MG63 (cell line): ENCODE results near the gene LTA4H. TPM values are rescaled to one million over a fixed set of nuclear protein-coding genes. Genes with fewer than 3 reads are reported as not detected.
"Not testable (repeated sequence)": the region's sequence is repeated elsewhere in the genome, so short reads cannot be mapped to it uniquely, and the experiment has no call there.

Source experiments
- DNase-seq: peaks from one replicate; pipeline ENCODE4 v3.0.0-alpha.2; 2020
- H3K27me3 ChIP-seq: fragments of 250-450 bp; sonication (Bioruptor Pico); 2 replicates; pipeline ENCODE4 v1.5.1; 2020; ENCODE audit warnings: mild to moderate bottlenecking, moderate library complexity
- H3K36me3 ChIP-seq: fragments of 250-450 bp; sonication (Bioruptor Pico); 2 replicates; pipeline ENCODE4 v1.5.1; 2020; ENCODE audit warnings: mild to moderate bottlenecking, moderate library complexity
- H3K4me3 ChIP-seq: fragments of 250-450 bp; sonication (Bioruptor Pico); 2 replicates; pipeline ENCODE4 v1.5.1; 2020; ENCODE audit warnings: mild to moderate bottlenecking, moderate library complexity
- H3K9me3 ChIP-seq: fragments of 250-450 bp; sonication (Bioruptor Pico); 2 replicates; pipeline ENCODE4 v1.5.1; 2020; ENCODE audit warnings: mild to moderate bottlenecking, moderate library complexity
- total RNA-seq: library from RNA; depleted of rRNA; stranded (reverse); fragments of >200 nt; shearing (Covaris generic); gene quantifications from 2 replicates; pipeline ENCODE4 v1.2.3, GENCODE V29; 2014; ENCODE audit warnings: low replicate concordance

LTA4H gene
- total RNA-seq, 1 experiment from 2014 or later = 45.7 TPM

- no peak overlapping the region for H3K4me3 ChIP-seq
- H3K9me3 ChIP-seq = no peaks in the 10 kb centered on the region
- DNase-seq = no peak
- no peaks in the 10 kb centered on the region for H3K36me3 ChIP-seq
- peaks cover 17% of the 10 kb centered on the region for H3K27me3 ChIP-seq
Measured at GRCh38 chr12:95986635-95987570, 48.5 kb downstream of the LTA4H start.

GRCh38 chr12:95984682-95985081 lies 50.7 kb downstream of the LTA4H start:
- peaks cover 13% of the 10 kb centered on the region for H3K27me3 ChIP-seq
- DNase-seq = no peak
- H3K9me3 ChIP-seq = no peaks in the 10 kb centered on the region
- no peak overlapping the region for H3K4me3 ChIP-seq
- H3K36me3 ChIP-seq = no peaks in the 10 kb centered on the region

- Histone ChIP-seq H3K27me3 (no peaks in the 10 kb centered on the region; the same call in 1 of the 2 replicates), H3K4me3 (no peak overlapping the region), H3K36me3 (no peaks in the 10 kb centered on the region), H3K9me3 (no peaks in the 10 kb centered on the region)
- DNase-seq = no peak
Measured at GRCh38 chr12:95982602-95983001, 52.8 kb downstream of the LTA4H start.

- Histone ChIP-seq H3K27me3 (no peaks in the 10 kb centered on the region; the same call in 1 of the 2 replicates), H3K36me3 (no peaks in the 10 kb centered on the region), H3K9me3 (no peaks in the 10 kb centered on the region), H3K4me3 (no peak overlapping the region)
- DNase-seq = no peak
Measured at GRCh38 chr12:95980437-95980836, 55.0 kb downstream of the LTA4H start.

- no peaks in the 10 kb centered on the region for H3K27me3 ChIP-seq
- no peaks in the 10 kb centered on the region for H3K36me3 ChIP-seq
- no peak for DNase-seq
- no peak overlapping the region for H3K4me3 ChIP-seq
- no peaks in the 10 kb centered on the region for H3K9me3 ChIP-seq
Measured at GRCh38 chr12:95978774-95979173, 56.6 kb downstream of the LTA4H start.

- Histone ChIP-seq H3K27me3 (no peaks in the 10 kb centered on the region), H3K4me3 (no peak overlapping the region), H3K36me3 (no peaks in the 10 kb centered on the region), H3K9me3 (no peaks in the 10 kb centered on the region)
- no peak for DNase-seq
Measured at GRCh38 chr12:95978351-95978750, 57.0 kb downstream of the LTA4H start.

GRCh38 chr12:95977764-95978305 lies 57.6 kb downstream of the LTA4H start:
- Histone ChIP-seq H3K36me3 (no peaks in the 10 kb centered on the region), H3K4me3 (no peak overlapping the region), H3K27me3 (no peaks in the 10 kb centered on the region), H3K9me3 (no peaks in the 10 kb centered on the region)
- DNase-seq = no peak

- H3K27me3 ChIP-seq = no peaks in the 10 kb centered on the region
- H3K4me3 ChIP-seq = no peak overlapping the region
- H3K36me3 ChIP-seq = no peaks in the 10 kb centered on the region
- no peaks in the 10 kb centered on the region for H3K9me3 ChIP-seq
- DNase-seq = no peak
Measured at GRCh38 chr12:95976416-95976832, 59.0 kb downstream of the LTA4H start.

GRCh38 chr12:95975491-95975890 lies 59.9 kb downstream of the LTA4H start:
- H3K27me3 ChIP-seq = no peaks in the 10 kb centered on the region
- no peak overlapping the region for H3K4me3 ChIP-seq
- no peaks in the 10 kb centered on the region for H3K36me3 ChIP-seq
- H3K9me3 ChIP-seq = no peaks in the 10 kb centered on the region
- no peak for DNase-seq

- Histone ChIP-seq H3K36me3 (no peaks in the 10 kb centered on the region), H3K4me3 (no peak overlapping the region), H3K9me3 (no peaks in the 10 kb centered on the region), H3K27me3 (no peaks in the 10 kb centered on the region)
- no peak for DNase-seq
Measured at GRCh38 chr12:95974358-95974757, 61.0 kb downstream of the LTA4H start.

GRCh38 chr12:95972832-95973456 lies 62.4 kb downstream of the LTA4H start:
- H3K36me3 ChIP-seq = no peaks in the 10 kb centered on the region
- no peak for DNase-seq
- H3K9me3 ChIP-seq = no peaks in the 10 kb centered on the region
- no peaks in the 10 kb centered on the region for H3K27me3 ChIP-seq
- H3K4me3 ChIP-seq = no peak overlapping the region

GRCh38 chr12:95970905-95971304 lies 64.5 kb downstream of the LTA4H start:
- H3K4me3 ChIP-seq = no peak overlapping the region
- DNase-seq = no peak
- no peaks in the 10 kb centered on the region for H3K36me3 ChIP-seq
- no peaks in the 10 kb centered on the region for H3K9me3 ChIP-seq
- no peaks in the 10 kb centered on the region for H3K27me3 ChIP-seq

- H3K36me3 ChIP-seq, H3K4me3 ChIP-seq, H3K9me3 ChIP-seq, DNase-seq, H3K27me3 ChIP-seq: not testable (repeated sequence)
Measured at GRCh38 chr12:95969116-95969515, 66.3 kb downstream of the LTA4H start.

GRCh38 chr12:95967301-95967700 lies 68.1 kb downstream of the LTA4H start:
- Histone ChIP-seq H3K9me3 (no peaks in the 10 kb centered on the region), H3K4me3 (no peak overlapping the region)

GRCh38 chr12:95966287-95966870 lies 69.0 kb downstream of the LTA4H start:
- Histone ChIP-seq H3K27me3 (no peaks in the 10 kb centered on the region), H3K9me3 (no peaks in the 10 kb centered on the region), H3K4me3 (no peak overlapping the region), H3K36me3 (no peaks in the 10 kb centered on the region)
- DNase-seq = no peak

More at GRCh38 chr12:95967301-95967700, 68.1 kb downstream of the LTA4H start:
- Histone ChIP-seq H3K36me3 (no peaks in the 10 kb centered on the region), H3K27me3 (no peaks in the 10 kb centered on the region)
- DNase-seq = no peak

- DNase-seq = no peak
- Histone ChIP-seq H3K4me3 (no peak overlapping the region), H3K9me3 (no peaks in the 10 kb centered on the region), H3K27me3 (no peaks in the 10 kb centered on the region), H3K36me3 (no peaks in the 10 kb centered on the region)
Measured at GRCh38 chr12:95963096-95963495, 72.3 kb downstream of the LTA4H start.

- no peaks in the 10 kb centered on the region for H3K27me3 ChIP-seq
- no peak for DNase-seq
- H3K9me3 ChIP-seq = no peaks in the 10 kb centered on the region
- H3K36me3 ChIP-seq = no peaks in the 10 kb centered on the region
- no peak overlapping the region for H3K4me3 ChIP-seq
Measured at GRCh38 chr12:95962222-95962621, 73.2 kb downstream of the LTA4H start.
